Heart left ventricle (tissue), 13 donors: ENCODE measurements around the gene PPARG.

Source experiments
- POLR2A ChIP-seq, 2 donors: fragments of 450-650 bp; IDR thresholded peaks; one replicate each; pipeline ENCODE4 v1.6.1; 2017; ENCODE audit warnings: antibody characterized with exemption in 2 of 2, mild to moderate bottlenecking in 2 of 2, moderate library complexity in 2 of 2
- TF ChIP-seq, protein P1 (sequence below), 12 donors: fragments of 200-600 bp; sonication (generic) in 4 of 12; IDR thresholded peaks; one replicate each; pipeline versions ENCODE4 v1.5.0 to v1.8.0; 2018 to 2022; ENCODE audit warnings: antibody characterized with exemption in 12 of 12, mild to moderate bottlenecking in 5 of 12
- donor health status: ischemic (EF 13 %, LVEDD 7.1; RV severe dilation, severe dysfunction).
- donor health status: DM: no; HTN: yes; CAD: no.
- donor health status: DM: no; HTN: no; CAD: no.
- donor health status: ischemic (EF 25% LVEDD 6.9; RV normal size, moderate dysfunction).
- donor health status: ischemic (EF 25% LVEDD 5.7; RV mildly dilated, moderate dysfunction).
- donor health status: ischemic (EF 35%, LVEDD 5.7; RV mildly dilated, moderate dysfunction).
- donor health status: nonischemic (EF 11% LVEDD 7.7; RV severe dilation, severe dysfunction).
- donor health status: DM: yes; HTN: yes; CAD: no.
- donor health status: PGD.
- donor health status: ischemic (EF 29% LVEDD 5.4; RV normal size, mild dysfunction).
- donor health status: nonischemic (EF 23%, LVEDD 6.1; RV moderate dilation, normal function).

- TF ChIP-seq, protein P1, sequence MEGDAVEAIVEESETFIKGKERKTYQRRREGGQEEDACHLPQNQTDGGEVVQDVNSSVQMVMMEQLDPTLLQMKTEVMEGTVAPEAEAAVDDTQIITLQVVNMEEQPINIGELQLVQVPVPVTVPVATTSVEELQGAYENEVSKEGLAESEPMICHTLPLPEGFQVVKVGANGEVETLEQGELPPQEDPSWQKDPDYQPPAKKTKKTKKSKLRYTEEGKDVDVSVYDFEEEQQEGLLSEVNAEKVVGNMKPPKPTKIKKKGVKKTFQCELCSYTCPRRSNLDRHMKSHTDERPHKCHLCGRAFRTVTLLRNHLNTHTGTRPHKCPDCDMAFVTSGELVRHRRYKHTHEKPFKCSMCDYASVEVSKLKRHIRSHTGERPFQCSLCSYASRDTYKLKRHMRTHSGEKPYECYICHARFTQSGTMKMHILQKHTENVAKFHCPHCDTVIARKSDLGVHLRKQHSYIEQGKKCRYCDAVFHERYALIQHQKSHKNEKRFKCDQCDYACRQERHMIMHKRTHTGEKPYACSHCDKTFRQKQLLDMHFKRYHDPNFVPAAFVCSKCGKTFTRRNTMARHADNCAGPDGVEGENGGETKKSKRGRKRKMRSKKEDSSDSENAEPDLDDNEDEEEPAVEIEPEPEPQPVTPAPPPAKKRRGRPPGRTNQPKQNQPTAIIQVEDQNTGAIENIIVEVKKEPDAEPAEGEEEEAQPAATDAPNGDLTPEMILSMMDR (IDR thresholded peaks at IDR 0.05), result no peak
- TF ChIP-seq POLR2A (IDR thresholded peaks at IDR 0.05), result no peak
Measured at GRCh38 chr3:12381199-12381598, 92.3 kb downstream of the PPARG start.
